Stimulated activated CD8-positive, alpha-beta memory T cell treated with anti-CD3 and anti-CD28 coated beads, Interleukin-12 subunit alpha, Interleukin-12 subunit beta, amount 100 ng/mL, for 4 hours (primary cell): ENCODE results near the gene TCF4.

ENCODE experiments used
- DNase-seq: peaks from one replicate; pipeline ENCODE4 v3.0.0-alpha.2; 2020; ENCODE audit warnings: low read depth

The TCF4 gene

DNA sequence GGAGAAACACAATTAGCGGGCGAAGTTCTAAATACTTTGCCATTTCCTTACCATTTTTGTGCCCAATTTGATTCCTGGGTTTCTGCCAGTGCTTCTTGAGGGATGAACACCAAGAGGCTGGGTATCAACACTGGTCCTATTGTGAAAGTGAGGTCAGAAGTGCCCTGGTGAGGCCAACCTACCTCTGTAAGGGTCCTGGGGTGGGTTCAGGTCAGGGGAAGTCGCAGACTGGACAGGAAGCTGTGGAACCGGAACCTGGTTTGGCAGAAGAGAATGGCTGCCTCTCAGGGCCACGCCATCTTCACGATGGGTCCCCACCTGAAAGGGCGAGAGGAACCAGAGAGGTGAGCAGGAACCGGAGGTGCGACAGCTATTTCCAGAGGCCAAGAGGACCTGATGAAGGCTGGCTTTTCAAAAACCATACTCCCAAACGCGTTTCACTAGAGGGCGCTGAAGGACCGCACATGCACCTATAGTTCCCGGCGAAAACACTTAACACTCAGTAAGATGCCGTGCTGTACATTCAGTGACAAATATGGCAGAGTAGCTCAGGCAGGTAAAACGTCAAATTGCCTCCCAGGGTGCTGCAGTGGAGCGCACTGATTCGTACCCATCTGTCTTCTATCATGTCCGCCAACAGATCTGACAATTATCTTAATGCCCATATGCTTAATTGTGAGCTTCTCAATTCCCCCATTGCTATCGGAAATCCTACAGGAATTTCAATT is 353.5 kb downstream of the TCF4 start:
- peak; percentile 2 for DNase-seq

- DNase-seq: no peak
Measured at GRCh38 chr18:55233857-55234256, 354.1 kb downstream of the TCF4 start.

GRCh38 chr18:55232506-55232905 is 355.5 kb downstream of the TCF4 start:
- DNase-seq: no peak

DNA sequence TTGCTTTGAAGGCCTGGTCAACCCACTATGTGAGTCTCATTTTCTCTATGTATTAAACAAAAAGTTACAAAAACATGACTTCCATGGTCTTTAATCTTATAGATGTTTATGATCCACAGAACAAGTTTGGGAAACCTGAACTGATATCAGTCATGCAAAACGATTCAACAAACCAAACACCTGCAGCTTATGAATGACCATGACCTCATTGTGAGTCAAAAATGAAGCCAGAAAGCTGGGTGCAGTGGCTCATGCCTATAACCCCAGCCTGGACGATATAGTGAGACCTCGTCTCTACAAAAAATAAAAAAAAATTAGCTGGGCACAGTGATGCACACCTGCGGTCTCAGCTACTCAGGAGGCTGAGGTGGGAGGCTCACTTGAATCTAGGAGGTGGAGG is 358.3 kb downstream of the TCF4 start:
- DNase-seq: no peak

DNA sequence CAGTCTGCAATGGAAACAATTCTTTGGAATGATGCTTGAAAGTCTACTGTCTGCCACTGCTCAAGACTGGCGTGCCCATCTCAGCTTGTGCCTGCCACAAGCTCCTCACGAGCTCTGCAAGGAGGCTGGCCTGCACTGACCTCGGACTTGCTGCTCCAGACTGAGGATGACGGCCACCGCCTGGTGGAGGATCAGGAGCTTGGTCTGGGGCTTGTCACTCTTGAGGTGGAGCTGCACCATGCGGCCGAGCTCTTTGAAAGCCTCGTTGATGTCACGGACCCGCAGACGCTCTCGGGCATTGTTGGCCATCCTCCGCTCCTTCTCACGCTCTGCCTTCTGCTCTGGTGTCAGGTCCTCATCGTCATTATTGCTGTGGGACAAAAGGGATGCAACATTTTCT is 359.3 kb downstream of the TCF4 start:
- DNase-seq: no peak

- no peak for DNase-seq
Measured at GRCh38 chr18:55228191-55228590, 359.8 kb downstream of the TCF4 start.

- no peak for DNase-seq
Measured at GRCh38 chr18:55227771-55228170, 360.2 kb downstream of the TCF4 start.

DNA sequence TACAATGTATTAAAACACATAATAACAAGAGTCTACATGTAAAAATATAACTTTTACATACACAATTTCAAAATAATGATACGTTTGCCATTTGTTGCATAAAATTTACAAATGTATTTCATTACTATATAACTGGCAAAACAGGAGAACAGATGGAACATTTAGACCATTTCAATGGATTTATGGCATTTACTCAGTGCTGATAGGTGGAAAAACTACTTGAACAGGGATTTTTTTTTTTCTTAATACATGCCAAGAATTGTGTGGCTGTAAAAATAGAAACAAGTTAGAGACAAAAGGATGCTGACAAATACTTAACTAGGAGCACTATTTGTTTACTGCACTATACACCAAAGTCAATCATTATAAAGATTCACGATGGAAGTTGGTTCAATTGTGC is 361.9 kb downstream of the TCF4 start:
- DNase-seq: no peak

- DNase-seq: no peak
Measured at GRCh38 chr18:55224086-55224625, 363.8 kb downstream of the TCF4 start.

- no peak for DNase-seq
Measured at GRCh38 chr18:55221622-55222021, 366.4 kb downstream of the TCF4 start.

DNA sequence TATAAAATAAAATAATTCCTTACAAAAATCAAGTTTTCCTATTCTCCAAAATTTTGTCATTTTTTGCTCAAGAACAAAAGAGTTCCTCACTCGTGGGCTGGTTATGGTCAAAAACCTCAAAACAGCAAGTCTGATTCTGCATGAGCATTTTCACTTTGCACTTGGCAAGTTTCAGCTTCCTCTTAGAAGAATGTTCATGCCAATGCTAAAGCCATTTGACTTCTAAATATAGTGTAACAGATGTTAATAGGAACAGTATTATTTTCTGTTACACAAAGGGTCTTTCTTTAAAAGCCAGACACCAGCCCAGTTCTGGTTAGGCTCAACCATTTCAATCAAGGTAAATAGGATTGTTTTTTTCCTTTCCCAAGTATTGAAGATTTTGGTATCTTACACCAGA is 367.5 kb downstream of the TCF4 start:
- no peak for DNase-seq

DNA sequence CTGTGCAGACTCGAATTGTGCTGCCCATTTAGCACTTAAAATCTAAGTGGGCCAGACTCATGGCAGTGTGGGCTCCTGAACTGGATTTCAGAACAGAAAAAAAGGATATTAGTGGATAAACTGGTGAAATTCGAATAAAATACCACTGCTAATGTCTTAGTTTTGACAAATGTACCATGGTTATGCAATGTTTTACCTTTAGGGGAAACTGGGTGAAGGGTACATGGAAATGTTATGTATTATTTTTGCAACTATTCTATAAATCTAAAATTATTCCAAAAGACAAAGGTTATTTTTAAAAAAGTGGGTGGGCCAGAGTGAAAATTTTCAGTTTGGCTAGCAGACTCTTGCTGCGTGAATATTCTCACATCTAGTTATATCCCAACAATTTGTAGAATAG is 368.2 kb downstream of the TCF4 start:
- no peak for DNase-seq

GRCh38 chr18:55219059-55219458 is 368.9 kb downstream of the TCF4 start:
- no peak for DNase-seq

GRCh38 chr18:55214969-55215368 is 373.0 kb downstream of the TCF4 start:
- no peak for DNase-seq

GRCh38 chr18:55214534-55214933 is 373.5 kb downstream of the TCF4 start:
- no peak for DNase-seq

DNA sequence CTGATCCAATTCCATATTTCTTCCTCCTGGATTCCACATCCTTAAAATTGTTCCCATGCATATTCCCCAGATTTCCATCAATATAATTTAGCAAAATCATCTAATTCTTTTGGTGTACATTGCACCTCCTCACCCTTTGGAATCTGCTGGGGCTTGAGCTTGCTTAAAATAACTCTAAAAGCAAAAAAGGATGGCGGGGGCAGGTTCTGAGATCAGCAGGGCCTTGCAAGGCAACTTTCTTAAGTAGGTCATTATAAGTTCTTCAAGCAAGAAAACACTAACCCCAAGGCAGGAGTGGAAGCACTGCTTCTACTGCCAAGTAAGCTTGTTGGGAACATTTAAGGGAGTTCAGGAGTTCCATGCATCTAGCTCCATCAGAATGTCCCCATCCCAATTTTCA is 374.4 kb downstream of the TCF4 start:
- no peak for DNase-seq

GRCh38 chr18:55206927-55207326 is 381.1 kb downstream of the TCF4 start:
- no peak for DNase-seq

DNA sequence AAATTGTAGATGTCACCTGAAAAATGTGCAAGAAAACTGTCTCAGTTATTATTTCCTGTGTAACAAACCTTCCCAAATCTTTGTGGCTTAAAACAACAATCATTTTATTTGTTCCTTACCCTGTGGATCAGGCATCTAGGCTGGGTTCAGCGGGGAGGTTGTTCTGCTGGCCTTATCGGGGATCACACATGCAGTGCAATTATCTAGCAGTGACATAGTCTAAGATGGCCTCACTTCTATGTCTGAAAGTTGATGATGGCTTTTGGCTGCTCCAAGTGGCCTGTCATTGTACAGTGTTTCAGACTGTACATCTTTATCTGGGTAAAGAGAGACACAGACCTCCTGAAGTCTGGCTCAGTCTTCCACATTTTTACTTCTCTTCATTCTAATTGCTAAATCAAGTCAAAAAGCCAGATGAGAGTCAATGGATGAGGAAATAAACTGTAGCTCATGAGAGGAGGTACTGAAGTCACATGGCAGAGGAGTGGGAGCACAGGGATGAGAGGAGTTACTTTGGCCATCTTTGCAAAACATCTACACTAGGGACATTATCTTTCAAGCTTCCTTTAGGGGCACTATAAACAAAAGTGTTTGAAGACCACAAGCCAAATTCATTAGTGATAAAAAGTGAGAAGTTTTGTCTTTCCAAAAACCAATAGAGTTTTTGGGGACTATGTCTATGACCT is 385.6 kb downstream of the TCF4 start:
- DNase-seq: no peak

DNA sequence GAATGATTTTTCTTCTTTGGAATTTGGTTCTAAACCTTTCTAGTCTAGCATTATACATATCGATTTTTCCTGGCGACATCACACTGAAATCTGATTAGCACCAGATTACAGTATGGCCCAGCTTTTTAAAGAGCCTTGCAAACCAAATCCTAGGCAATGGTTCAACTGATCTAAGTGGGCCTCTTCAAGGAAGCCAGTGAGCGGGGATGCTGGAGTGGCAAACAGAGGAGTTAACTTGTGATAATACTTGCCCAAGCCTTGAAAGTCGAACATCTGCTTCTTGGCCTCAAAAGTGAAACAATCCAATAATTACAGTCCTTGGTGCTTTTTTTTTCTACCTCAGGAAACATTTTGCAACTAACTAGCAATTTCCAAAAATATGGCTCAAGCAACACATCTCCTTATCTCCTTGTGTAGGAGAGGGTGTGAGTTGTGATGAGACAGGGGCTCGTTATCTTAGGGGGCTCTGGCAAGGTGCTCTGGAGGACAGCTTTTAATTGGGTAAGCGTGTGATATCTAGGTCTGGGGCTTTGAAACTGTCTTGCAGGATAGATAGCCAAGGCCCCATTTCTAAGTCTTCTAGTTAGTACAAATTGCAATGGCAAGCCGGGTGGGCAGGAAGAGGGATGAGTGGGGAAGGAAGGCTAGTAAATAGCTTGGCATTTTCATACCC is 388.6 kb downstream of the TCF4 start:
- DNase-seq: no peak

DNA sequence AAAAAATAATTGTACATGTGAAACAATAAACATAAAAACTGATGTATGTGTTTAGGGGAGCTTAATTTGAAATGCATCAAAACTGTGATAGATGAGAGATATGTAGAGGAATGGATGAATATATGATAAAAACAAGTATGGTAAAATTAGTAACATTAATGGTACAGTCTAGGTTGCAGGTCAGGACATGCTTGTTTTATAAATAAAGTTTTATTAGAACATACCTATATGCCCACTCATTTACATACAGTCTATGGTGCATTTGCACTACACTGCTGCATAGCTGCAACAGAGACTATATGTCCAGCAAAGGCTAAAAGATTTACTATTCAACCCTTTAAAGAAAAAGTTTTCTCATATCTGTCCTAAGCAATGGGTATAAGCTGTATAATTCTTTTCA is 392.1 kb downstream of the TCF4 start:
- no peak for DNase-seq

DNA sequence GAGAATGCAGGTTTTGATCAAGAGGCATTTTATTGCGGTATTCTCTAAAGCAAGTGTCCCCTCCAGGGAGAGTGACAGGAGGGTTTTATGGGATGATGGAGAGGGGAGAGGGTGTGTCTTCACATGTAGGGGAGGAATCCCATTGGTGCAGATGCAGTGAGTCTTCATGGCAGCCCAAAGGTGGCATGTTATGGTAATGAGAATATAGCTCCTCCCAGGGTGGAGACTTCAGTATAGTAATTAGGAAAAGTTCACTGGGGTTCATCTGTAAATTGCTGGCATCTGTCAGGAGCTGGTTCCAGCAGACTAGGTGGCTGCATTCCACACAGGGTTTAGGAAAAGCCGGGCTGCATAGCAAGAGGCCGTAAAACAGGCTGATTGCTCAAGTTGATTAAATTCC is 398.0 kb downstream of the TCF4 start:
- DNase-seq: no peak

DNA sequence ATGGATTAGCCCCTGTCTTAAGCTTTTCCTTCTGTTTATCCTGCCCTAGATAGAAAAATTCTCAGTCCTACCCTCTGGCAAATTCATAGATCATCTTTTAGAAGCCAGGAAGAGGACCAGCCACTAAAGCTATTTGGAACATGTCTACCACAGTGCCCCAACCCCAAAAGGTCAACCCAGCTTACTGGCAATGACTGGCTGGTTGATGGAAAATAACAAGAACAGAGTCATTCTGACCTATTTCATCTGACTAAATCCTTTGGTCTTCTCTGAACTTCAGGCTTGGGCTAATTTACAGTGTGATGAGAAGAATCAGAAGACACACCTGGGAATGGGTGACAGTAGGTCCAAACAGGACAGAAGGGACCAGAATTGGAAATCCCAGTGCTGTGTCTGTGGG is 401.4 kb downstream of the TCF4 start:
- no peak for DNase-seq

- DNase-seq: no peak
Measured at GRCh38 chr18:55185391-55185790, 402.6 kb downstream of the TCF4 start.
